HepG2 (cell line): Measurements from ENCODE around the gene DIAPH1. TPM values are rescaled to one million over a fixed set of nuclear protein-coding genes. Genes with fewer than 3 reads are reported as not detected.

ENCODE experiments used
- ATAC-seq: fragments of 200-7000 bp; cut with Tn5 transposase; 3 replicates; pipeline ENCODE4 v1.9.1; 2020; ENCODE audit warnings: mild to moderate bottlenecking, moderate library complexity
- BruUV-seq: library from RNA; stranded (reverse); fragments of 400-500 nt; replicated peaks from 2 replicates; lab custom pipeline; 2021; lab: Mats Ljungman, UMichigan
- CTCF ChIA-PET: fragments of 300-600 bp; formaldehyde crosslinking; extraction: SDS; loops from one replicate; lab custom pipeline; 2021; ENCODE audit warnings: low total read pairs, inconsistent platforms, low intra/inter-chr PET ratio; lab: Yijun Ruan, JAX
- POLR2A ChIA-PET: fragments of 350-600 bp; sonication (Branson Sonifier 250); formaldehyde crosslinking; loops from one replicate; lab custom pipeline; 2020; ENCODE audit warnings: antibody characterized with exemption, inconsistent platforms; lab: Yijun Ruan, JAX
- DNase-seq: peaks from one replicate; pipeline ENCODE4 v3.0.0-alpha.2; 2015; ENCODE audit warnings: low spot score
- FAIRE-seq: peaks from 3 replicates; lab custom pipeline; 2011; peaks lifted over from hg19 to GRCh38; lab: Jason Lieb, UNC
- H2AFZ ChIP-seq: one replicate; pipeline ENCODE4 v1.6.1; 2011; ENCODE audit warnings: low read length, inconsistent platforms
- H3K27ac ChIP-seq: fragments of 300-600 bp; 3 replicates; pipeline ENCODE4 v1.8.0; 2011; ENCODE audit warnings: mixed run types, mild to moderate bottlenecking, mixed read lengths, low read length, inconsistent platforms; ENCODE audit not compliant: insufficient read depth; ENCODE audit errors: extremely low read length
- H3K27me3 ChIP-seq, 2 experiments: fragments of 200-600 bp in 1 of 2; 2 replicates in 1 of 2; 3 replicates in 1 of 2; pipeline versions ENCODE4 v1.6.0 to v1.8.0; 2011; ENCODE audit warnings: low read length in 2 of 2, mild to moderate bottlenecking in 2 of 2, moderate library complexity in 2 of 2, inconsistent platforms in 1 of 2; ENCODE audit not compliant: insufficient read depth in 2 of 2, control insufficient read depth in 1 of 2
- H3K36me3 ChIP-seq, 2 experiments: fragments of 200-600 bp in 1 of 2; replicated peaks in 1 of 2; 2 replicates in 1 of 2; 3 replicates in 1 of 2; pipeline versions ENCODE4 v1.5.1 to v1.8.0; 2011; ENCODE audit warnings: low read length in 2 of 2, inconsistent platforms in 1 of 2; ENCODE audit not compliant: insufficient read depth in 2 of 2, control insufficient read depth in 1 of 2
- H3K4me1 ChIP-seq: 2 replicates; pipeline ENCODE4 v1.5.1; 2012; ENCODE audit warnings: low read length, inconsistent platforms; ENCODE audit not compliant: insufficient read depth
- H3K4me2 ChIP-seq: 2 replicates; pipeline ENCODE4 v1.6.0; 2011; ENCODE audit warnings: low read depth, low read length, inconsistent platforms
- H3K4me3 ChIP-seq, 3 experiments: fragments of 200-600 bp in 1 of 3; sonication (generic), shearing (Covaris generic) in 1 of 3; replicated peaks in 1 of 3; 2 replicates each; pipeline ENCODE4 v1.5.1; 2011 to 2016; ENCODE audit warnings: low read length in 3 of 3, inconsistent platforms in 2 of 3, low read depth in 2 of 3, mild to moderate bottlenecking in 2 of 3, control low read depth in 1 of 3, mixed read lengths in 1 of 3; ENCODE audit not compliant: insufficient read depth in 1 of 3
- H3K79me2 ChIP-seq: one replicate; pipeline ENCODE4 v1.6.1; 2011; ENCODE audit warnings: low read length, inconsistent platforms; ENCODE audit not compliant: insufficient read depth
- H3K9ac ChIP-seq: 2 replicates; pipeline ENCODE4 v1.6.0; 2011; ENCODE audit warnings: mild to moderate bottlenecking, low read depth, low read length, inconsistent platforms; ENCODE audit not compliant: insufficient read depth
- H3K9me3 ChIP-seq: 2 replicates; pipeline ENCODE4 v1.5.1; 2012; ENCODE audit warnings: mild to moderate bottlenecking, low read length
- H4K20me1 ChIP-seq: 2 replicates; pipeline ENCODE4 v1.6.0; 2011; ENCODE audit warnings: inconsistent platforms, mild to moderate bottlenecking, low read length, moderate library complexity; ENCODE audit not compliant: insufficient read depth
- MBD4 ChIP-seq: IDR thresholded peaks from 2 replicates; pipeline ENCODE4 v1.6.1; 2012; ENCODE audit warnings: low read length, inconsistent platforms, borderline replicate concordance
- PCBP1 ChIP-seq: fragments of 200-400 bp; formaldehyde crosslinking; IDR thresholded peaks from 2 replicates; pipeline ENCODE4 v1.6.1; 2017; ENCODE audit warnings: mild to moderate bottlenecking, low read depth, low read length, borderline replicate concordance
- RBM22 ChIP-seq: fragments of 200-400 bp; formaldehyde crosslinking; optimal IDR thresholded peaks from 2 replicates; pipeline ENCODE3; 2017; ENCODE audit warnings: mild to moderate bottlenecking, low read length, moderate library complexity
- TEAD3 ChIP-seq: optimal IDR thresholded peaks from 2 replicates; pipeline ENCODE3; 2016; ENCODE audit warnings: borderline replicate concordance
- ZFP62 ChIP-seq: sonication (generic); formaldehyde crosslinking; IDR thresholded peaks from 2 replicates; pipeline ENCODE4 v1.4.0; 2020; ENCODE audit warnings: missing genetic modification reagents
- ZNF34 ChIP-seq: sonication (generic); formaldehyde crosslinking; IDR thresholded peaks from 2 replicates; pipeline ENCODE4 v1.4.0; 2020; ENCODE audit warnings: mild to moderate bottlenecking, missing genetic modification reagents, borderline replicate concordance
- ZNF839 ChIP-seq: sonication (generic); formaldehyde crosslinking; IDR thresholded peaks from 2 replicates; pipeline ENCODE4 v1.4.0; 2020; ENCODE audit warnings: missing genetic modification reagents, mild to moderate bottlenecking, borderline replicate concordance
- WGBS: methylation state at CpG from one replicate; pipeline ENCODE4 v1.1.6; 2017; ENCODE audit warnings: low lambda C conversion rate; 5-methylcytosine and 5-hydroxymethylcytosine counted together
- in situ Hi-C: cut with HindIII; loops from 2 replicates; pipeline ENCODE4 v1.10.0; 2017; ENCODE audit warnings: low pct_unique_long_range_greater_than_20kb; ENCODE audit not compliant: extremely low pct_ligation_motif_present
- intact Hi-C: fragments of 100-400 bp; cut with micrococcal nuclease; formaldehyde crosslinking; loops from one replicate; pipeline ENCODE4 v1.10.0; 2022; ENCODE audit not compliant: unreplicated experiment
- polyA plus RNA-seq, 8 experiments: library from polyadenylated mRNA; depleted of rRNA in 3 of 8; stranded (reverse) in 7 of 8; unstranded in 1 of 8; fragments of >200 nt; fragmentation: Illumina TruSeq in 4 of 8; extraction: Trizol in 4 of 8; gene quantifications; 2 replicates each; pipeline versions ENCODE4 v1.2.1 to v1.2.3, GENCODE V29; 2011 to 2016; ENCODE audit warnings: low read depth in 4 of 8, missing spikeins in 1 of 8, mixed read lengths in 1 of 8; ENCODE audit not compliant: insufficient read depth in 1 of 8
- total RNA-seq, 5 experiments: library from RNA; depleted of rRNA; stranded (reverse); fragments of >200 nt; fragmentation: Illumina TruSeq; extraction: Trizol; gene quantifications; 2 replicates each; pipeline ENCODE4 v1.2.3, GENCODE V29; 2016; ENCODE audit warnings: low read depth in 1 of 5
- TF ChIP-seq, protein P1 (sequence below): sonication (generic); formaldehyde crosslinking; IDR thresholded peaks from 2 replicates; pipeline ENCODE4 v1.5.1; 2020; ENCODE audit warnings: mild to moderate bottlenecking, missing genetic modification reagents, moderate library complexity
- TF ChIP-seq, protein P2 (sequence below): sonication (generic); formaldehyde crosslinking; IDR thresholded peaks from 2 replicates; pipeline ENCODE4 v1.4.0; 2020; ENCODE audit warnings: missing genetic modification reagents
- TF ChIP-seq, protein P3 (sequence below): sonication (generic); formaldehyde crosslinking; IDR thresholded peaks from 2 replicates; pipeline ENCODE4 v1.8.0; 2022; ENCODE audit warnings: missing genetic modification reagents, mild to moderate bottlenecking, inconsistent platforms, borderline replicate concordance
- TF ChIP-seq, protein P4 (sequence below): sonication (generic); formaldehyde crosslinking; IDR thresholded peaks from 2 replicates; pipeline ENCODE4 v1.8.0; 2022; ENCODE audit warnings: missing genetic modification reagents, mild to moderate bottlenecking, borderline replicate concordance

The DIAPH1 gene
- total and polyA plus RNA-seq, 2 of the 13 experiments (the other 11 are each of a cell fraction or from before 2014, with no cell fraction given) = 25.1 to 33.9 TPM

DNA sequence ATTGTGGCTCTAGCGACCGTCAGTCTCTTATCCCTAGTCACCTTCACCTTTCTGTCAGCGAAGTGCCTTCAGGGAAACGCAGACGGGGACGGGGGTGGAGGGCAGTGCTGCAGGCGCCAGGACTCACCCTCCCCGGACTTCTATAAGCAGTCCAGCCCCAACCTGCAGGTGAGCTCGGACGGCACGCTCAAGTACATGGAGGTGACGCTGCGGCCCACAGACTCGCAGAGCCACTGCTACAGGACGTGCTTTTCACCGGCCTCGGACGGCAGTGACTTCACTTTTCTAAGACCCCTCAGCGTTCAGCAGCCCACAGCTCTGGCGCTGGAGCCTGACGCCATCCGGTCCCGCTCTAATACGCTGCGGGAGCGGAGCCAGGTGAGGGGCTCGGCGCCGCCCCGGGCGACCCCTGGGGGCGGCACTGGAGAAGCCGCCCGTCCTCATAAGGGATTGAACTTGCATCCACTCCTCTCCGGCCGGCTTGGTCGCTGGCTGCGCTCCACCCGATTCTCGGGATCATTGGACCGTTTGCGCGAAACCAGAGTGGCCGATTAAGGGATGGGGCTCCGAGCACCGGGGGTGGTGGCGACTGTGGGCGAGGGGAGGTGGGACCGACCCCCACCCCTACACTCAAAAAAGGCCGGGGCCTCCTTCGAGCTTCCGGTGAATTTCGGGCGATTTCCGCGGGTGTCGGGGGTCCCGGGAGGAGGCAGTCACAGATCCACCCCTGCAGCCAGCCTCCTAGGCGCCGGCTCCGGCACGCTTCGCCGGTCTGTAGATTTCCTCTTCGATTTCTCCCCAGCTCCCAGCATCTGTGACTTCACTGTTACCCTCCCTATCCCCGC is 127.3 kb downstream of the DIAPH1 start:
- no peaks in the 10 kb centered on the region for H3K79me2 ChIP-seq

DNA sequence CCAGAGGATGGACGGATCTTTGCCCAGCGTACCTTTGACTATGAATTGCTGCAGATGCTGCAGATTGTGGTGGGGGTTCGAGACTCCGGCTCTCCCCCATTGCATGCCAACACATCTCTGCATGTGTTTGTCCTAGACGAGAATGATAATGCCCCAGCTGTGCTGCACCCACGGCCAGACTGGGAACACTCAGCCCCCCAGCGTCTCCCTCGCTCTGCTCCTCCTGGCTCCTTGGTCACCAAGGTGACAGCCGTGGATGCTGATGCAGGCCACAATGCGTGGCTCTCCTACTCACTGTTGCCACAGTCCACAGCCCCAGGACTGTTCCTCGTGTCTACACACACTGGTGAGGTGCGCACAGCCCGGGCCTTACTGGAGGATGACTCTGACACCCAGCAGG is 128.0 kb downstream of the DIAPH1 start:
- no peak overlapping the region for H3K9ac ChIP-seq
- WGBS = 62% methylated on average over 13 of the region's 13 CpGs
- TF ChIP-seq, protein P1, sequence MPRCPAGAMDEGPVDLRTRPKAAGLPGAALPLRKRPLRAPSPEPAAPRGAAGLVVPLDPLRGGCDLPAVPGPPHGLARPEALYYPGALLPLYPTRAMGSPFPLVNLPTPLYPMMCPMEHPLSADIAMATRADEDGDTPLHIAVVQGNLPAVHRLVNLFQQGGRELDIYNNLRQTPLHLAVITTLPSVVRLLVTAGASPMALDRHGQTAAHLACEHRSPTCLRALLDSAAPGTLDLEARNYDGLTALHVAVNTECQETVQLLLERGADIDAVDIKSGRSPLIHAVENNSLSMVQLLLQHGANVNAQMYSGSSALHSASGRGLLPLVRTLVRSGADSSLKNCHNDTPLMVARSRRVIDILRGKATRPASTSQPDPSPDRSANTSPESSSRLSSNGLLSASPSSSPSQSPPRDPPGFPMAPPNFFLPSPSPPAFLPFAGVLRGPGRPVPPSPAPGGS (CRISPR knock-in tag) = no peak
- no peak for TF ChIP-seq ZFP62 (CRISPR knock-in tag)
- TF ChIP-seq TEAD3 (CRISPR knock-in tag) = no peak
- TF ChIP-seq MBD4 = no peak
- TF ChIP-seq, protein P2, sequence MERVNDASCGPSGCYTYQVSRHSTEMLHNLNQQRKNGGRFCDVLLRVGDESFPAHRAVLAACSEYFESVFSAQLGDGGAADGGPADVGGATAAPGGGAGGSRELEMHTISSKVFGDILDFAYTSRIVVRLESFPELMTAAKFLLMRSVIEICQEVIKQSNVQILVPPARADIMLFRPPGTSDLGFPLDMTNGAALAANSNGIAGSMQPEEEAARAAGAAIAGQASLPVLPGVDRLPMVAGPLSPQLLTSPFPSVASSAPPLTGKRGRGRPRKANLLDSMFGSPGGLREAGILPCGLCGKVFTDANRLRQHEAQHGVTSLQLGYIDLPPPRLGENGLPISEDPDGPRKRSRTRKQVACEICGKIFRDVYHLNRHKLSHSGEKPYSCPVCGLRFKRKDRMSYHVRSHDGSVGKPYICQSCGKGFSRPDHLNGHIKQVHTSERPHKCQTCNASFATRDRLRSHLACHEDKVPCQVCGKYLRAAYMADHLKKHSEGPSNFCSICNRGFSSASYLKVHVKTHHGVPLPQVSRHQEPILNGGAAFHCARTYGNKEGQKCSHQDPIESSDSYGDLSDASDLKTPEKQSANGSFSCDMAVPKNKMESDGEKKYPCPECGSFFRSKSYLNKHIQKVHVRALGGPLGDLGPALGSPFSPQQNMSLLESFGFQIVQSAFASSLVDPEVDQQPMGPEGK (CRISPR knock-in tag) = no peak
- TF ChIP-seq ZNF34 = no peak
- no peak for TF ChIP-seq PCBP1
- TF ChIP-seq RBM22 = no peak
- TF ChIP-seq, protein P3, sequence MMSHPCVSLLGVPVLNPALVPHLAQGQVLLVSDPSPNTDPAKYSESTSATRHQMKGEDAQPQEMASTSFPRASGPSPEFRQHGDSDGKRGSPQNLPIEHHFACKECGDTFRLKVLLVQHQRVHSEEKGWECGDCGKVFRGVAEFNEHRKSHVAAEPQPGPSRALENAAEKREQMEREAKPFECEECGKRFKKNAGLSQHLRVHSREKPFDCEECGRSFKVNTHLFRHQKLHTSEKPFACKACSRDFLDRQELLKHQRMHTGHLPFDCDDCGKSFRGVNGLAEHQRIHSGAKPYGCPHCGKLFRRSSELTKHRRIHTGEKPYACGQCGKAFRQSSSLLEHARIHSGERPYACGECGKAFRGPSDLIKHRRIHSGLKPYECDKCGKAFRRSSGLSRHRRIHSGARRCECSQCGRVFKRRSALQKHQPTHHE = no peak

More for the DNA sequence above, 127.3 kb downstream of the DIAPH1 start:
- BruUV-seq = no TSS peak
- H3K4me2 ChIP-seq = no peak overlapping the region
- TF ChIP-seq, protein P4, sequence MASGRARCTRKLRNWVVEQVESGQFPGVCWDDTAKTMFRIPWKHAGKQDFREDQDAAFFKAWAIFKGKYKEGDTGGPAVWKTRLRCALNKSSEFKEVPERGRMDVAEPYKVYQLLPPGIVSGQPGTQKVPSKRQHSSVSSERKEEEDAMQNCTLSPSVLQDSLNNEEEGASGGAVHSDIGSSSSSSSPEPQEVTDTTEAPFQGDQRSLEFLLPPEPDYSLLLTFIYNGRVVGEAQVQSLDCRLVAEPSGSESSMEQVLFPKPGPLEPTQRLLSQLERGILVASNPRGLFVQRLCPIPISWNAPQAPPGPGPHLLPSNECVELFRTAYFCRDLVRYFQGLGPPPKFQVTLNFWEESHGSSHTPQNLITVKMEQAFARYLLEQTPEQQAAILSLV (CRISPR knock-in tag) = no peak
- TF ChIP-seq ZNF839 = no peak
- H3K27ac ChIP-seq = no peak overlapping the region
- ATAC-seq (no peak), DNase-seq (no peak), FAIRE-seq (no peak)
- ChIA-PET CTCF (no interaction called here), POLR2A (no interaction called here)
- no peak overlapping the region for H3K9ac ChIP-seq
- peaks cover 1 to 27% of the 10 kb centered on the region in 2 experiments; a peak in 4 of 5 replicates for H3K27me3 ChIP-seq
- no peaks in the 10 kb centered on the region for H3K4me1 ChIP-seq
- H3K9me3 ChIP-seq = no peaks in the 10 kb centered on the region
- in situ Hi-C loops (no loop called here), intact Hi-C loops (no loop called here)
- no peaks in the 10 kb centered on the region for H3K36me3 ChIP-seq
- no peak overlapping the region for H3K4me3 ChIP-seq
- H2AFZ ChIP-seq = no peak overlapping the region
- H4K20me1 ChIP-seq = no peaks in the 10 kb centered on the region
- 70% methylated on average over 32 of the region's 66 CpGs for WGBS

More for the DNA sequence above, 128.0 kb downstream of the DIAPH1 start:
- ATAC-seq = no peak
- Histone ChIP-seq H3K4me2 (no peak overlapping the region), H3K9me3 (no peaks in the 10 kb centered on the region), H3K4me1 (no peaks in the 10 kb centered on the region), H3K27ac (no peak overlapping the region), H3K4me3 (no peak overlapping the region), H2AFZ (no peak overlapping the region), H3K36me3 (no peaks in the 10 kb centered on the region), H3K27me3 (peaks cover 1 to 32% of the 10 kb centered on the region in 2 experiments; a peak in 4 of 5 replicates), H3K79me2 (no peaks in the 10 kb centered on the region), H4K20me1 (no peaks in the 10 kb centered on the region)
- no TSS peak for BruUV-seq
- ChIA-PET CTCF (no interaction called here), POLR2A (no interaction called here)
- no peak for FAIRE-seq
- in situ Hi-C loops = no loop called here
- intact Hi-C loops = no loop called here
- DNase-seq = no peak
